ENCODE results near the gene PUM1.

GRCh38 chr1:31072304-31072746, 6.8 kb upstream of the PUM1 start:
- TF ChIP-seq, protein P1, sequence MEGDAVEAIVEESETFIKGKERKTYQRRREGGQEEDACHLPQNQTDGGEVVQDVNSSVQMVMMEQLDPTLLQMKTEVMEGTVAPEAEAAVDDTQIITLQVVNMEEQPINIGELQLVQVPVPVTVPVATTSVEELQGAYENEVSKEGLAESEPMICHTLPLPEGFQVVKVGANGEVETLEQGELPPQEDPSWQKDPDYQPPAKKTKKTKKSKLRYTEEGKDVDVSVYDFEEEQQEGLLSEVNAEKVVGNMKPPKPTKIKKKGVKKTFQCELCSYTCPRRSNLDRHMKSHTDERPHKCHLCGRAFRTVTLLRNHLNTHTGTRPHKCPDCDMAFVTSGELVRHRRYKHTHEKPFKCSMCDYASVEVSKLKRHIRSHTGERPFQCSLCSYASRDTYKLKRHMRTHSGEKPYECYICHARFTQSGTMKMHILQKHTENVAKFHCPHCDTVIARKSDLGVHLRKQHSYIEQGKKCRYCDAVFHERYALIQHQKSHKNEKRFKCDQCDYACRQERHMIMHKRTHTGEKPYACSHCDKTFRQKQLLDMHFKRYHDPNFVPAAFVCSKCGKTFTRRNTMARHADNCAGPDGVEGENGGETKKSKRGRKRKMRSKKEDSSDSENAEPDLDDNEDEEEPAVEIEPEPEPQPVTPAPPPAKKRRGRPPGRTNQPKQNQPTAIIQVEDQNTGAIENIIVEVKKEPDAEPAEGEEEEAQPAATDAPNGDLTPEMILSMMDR (IDR thresholded peaks at IDR 0.05) = no peak
- TF ChIP-seq POLR2A (IDR thresholded peaks at IDR 0.05) (no peak), POLR2AphosphoS5 (IDR thresholded peaks at IDR 0.05; ENCODE audit: insufficient read depth in 1 of 2, low read depth in 1 of 2) (no peak)

Measured in vagina (tissue), 2 donors.